RPMI7951 (cell line): ENCODE results near the gene KCP. TPM values are rescaled to one million over a fixed set of nuclear protein-coding genes. Genes with fewer than 3 reads are reported as not detected.
A peak's percentile ranks its signal among the peaks of the same experiment; 100 is the strongest.

Experiments
- DNase-seq: peaks from one replicate; pipeline ENCODE4 v3.0.0-alpha.2; 2012; ENCODE audit warnings: low read depth
- total RNA-seq: library from RNA; depleted of rRNA; stranded (reverse); fragments of >200 nt; shearing (Covaris generic); gene quantifications from 2 replicates; pipeline ENCODE4 v1.2.3, GENCODE V29; 2014

KCP gene
- total RNA-seq, 1 experiment from 2014 or later: not detected

DNA sequence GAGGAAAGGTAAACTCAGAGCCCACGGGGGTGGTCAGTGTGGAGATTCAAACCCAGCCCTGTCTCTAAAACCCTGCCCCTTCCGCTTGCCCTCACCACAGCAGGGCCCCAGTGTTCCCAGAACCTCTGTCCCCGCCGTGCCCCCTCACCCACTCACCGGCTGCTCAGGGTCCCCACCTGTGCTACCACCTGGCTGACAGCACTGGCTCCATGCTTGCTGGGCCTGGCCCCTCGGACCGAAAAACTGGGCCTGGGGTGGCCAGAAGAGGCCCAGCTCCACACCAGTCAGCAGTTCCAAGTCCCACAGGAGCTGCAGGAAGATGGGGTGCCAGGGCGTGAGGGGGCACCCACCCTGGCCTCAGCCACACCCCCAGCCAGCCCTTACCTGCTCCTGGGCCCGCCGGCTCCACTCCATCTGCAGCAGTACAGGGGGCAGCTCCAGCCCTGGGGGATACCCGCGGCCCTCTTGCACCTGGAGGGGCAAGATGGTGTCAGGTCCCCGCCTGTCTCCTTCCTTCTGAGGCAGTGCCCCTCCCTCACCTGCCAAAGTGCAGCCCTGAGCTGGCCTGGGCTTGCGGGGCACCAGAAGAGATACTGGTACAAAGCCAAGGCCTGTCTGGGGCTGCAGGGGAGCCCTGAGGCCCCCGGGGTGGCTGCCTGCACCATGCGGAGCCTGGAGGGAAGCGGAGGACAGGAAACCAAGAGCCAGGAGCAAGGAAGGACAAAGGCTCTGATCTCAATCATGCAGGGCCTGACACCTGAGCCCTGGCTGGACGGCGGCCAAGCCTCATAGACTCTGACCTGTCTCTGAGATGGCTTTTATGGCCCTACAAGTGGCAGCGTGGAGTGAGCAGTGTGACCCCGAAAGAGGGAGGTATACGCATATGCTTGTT lies 36.1 kb downstream of the KCP start:
- no peak for DNase-seq

DNA sequence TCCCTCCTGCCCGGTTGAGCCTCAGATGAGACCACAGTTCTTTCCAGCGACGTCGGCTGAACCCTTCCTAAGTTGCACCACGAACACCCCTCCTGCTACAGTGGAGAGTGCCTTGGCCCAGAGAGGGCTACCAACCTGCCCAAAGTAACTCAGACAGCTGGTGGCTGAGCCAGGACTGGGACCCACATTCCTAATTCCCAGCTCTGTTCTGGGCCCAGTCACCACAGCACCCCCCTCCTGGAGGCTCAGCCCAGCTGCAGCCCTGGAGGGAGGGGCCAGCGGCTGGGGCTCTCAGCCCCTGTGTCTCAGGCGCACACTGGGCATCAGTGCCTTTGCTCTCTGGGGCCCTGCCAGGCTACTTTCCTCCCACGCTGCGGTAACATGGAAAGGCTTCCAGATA lies 37.3 kb downstream of the KCP start:
- no peak for DNase-seq

DNA sequence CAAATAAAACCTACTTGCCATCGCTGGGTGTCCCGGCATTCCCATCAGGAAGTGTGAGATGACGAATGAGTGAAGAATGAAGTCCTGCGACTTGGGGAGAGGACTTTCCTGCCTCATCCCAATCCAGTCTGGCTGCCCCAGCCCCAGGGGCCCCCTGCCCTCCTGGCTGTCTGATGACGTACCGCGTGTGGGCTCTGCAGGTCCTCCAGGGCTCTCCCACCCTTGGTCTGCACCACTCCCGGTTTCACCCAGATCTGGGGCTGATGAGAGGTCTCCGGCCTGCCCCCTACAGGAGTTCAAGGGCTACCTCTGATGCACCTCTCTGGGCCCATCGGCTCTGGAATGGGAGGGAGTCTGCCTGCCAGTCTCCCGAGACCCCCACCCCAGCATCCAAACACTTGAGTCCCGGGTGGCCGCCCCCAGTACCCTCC lies 38.1 kb downstream of the KCP start:
- peak; percentile 19 for DNase-seq

GRCh38 chr7:128871050-128871449 lies 39.5 kb downstream of the KCP start:
- no peak for DNase-seq

DNA sequence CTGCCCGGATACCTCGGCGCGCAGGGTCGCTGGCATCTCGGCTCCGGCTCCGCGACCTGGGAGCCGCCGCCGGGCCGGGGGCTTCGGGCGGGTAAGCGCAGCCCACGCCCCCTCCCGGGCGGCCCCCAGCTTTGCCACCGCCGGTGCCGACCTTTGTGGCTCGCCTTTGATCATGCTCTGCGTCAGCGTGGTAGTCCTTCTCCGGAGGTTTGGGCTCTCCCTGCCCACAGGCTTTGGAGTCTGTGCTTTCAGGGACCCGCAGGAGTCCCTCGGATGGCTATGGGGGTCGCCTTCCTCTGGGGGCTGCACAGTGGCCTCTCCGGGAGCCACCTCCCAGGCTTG lies 40.6 kb downstream of the KCP start:
- no peak for DNase-seq

DNA sequence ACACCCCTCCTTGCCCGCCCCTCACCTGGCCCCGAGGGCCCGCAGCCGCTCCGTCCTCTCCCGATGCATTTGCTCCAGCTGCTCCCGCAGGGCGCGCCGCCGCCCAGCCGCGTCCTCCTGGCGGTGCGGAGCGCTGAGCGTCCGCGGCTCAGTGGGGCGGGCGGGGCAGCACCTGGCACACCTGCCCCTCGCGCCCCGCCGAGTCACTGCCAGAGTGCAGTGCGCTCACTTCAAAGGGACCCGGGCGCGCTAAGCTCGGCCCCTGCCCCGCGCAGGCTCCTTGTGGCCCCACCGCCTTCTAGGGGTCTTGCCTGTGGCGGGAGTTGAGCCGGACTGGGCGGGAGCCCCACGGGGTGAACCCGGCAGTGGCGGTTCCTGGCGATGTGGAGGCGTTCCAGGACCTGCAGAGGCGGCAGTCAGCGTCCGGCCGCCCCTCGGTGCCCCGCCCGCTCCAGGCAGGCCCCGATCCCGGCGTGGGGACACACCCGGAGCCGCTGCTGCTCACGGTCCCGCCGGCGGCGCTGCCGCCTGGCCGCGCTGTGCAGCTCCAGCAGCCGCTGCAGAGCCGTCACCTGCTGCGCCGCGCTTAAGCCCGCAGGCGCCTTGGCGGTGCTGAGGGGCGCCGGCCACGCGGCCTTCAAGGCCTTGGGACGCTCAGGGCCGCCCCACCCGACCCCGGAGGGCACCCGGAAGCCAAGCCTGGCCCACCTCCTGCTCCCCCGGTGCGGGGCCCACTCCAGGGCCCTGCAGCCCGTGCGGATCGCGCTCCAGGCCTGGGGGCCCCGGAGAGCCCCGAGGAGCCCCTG lies 41.2 kb downstream of the KCP start:
- DNase-seq: peak; percentile 35

DNA sequence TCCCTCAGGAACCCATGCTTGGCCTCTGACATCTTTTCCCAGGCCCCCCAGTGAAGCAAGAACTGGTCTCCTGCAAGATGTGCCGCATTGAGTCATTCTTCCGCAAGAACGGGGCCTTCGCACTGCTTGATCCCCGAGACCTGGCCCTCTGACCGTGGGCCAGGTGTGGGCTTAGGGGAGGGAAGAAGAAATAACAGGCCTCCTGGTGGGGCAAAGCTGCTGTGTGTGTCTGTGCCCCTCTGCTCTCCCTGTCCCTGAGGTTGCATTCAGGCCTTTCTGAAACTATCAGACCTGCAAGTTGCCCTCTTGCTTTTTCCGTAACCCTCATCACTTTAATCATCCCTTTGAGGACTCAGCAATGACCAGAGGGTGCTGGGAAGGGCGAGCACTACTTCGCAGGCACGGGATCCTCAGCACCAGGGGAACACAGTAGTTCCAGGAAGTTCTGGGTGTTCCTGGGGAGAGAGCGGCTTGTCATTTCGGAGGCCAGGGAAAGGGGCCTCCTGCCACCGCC lies 41.8 kb downstream of the KCP start:
- DNase-seq: no peak

DNA sequence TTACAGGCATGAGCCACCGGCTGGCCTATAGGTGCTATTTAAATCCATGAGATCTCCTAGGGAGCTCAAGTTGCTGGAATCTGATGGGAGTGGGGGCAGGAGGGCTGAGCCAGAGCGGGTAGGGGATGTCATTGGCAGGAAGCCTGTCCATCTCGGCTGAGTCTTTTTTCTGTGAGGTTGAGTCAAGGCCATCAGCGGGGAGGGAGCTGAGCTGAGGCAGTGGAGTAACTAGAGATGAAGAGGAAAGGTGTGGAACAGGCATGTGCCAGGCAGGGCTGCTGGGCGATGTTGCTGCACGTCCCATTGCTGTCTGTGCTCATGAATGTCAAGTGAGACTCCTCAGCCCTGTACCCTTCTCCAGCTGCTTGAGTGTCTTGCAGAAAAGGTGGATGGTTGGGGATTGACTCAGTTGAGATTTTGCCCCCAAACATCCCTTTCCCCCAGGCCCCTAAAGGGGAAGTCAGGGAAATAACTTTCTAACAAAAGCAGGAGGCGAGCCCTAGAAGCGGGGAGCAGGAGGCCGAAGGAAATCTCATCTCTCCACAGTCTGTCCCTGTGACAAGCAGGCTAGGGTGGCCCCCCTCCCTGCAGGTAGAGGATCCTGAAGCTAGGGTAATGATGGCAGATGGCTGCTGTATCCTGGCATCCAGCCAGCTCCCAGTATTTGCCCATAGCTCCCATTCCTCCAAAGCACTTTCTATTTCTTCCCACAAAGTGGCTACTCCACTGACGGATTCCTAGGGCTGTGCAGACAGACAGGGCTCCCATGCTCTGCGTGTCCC lies 42.5 kb downstream of the KCP start:
- no peak for DNase-seq

- DNase-seq: no peak
Observed at GRCh38 chr7:128867241-128867640, 43.3 kb downstream of the KCP start.

GRCh38 chr7:128865996-128866877 lies 44.3 kb downstream of the KCP start:
- DNase-seq: no peak

- DNase-seq: no peak
Observed at GRCh38 chr7:128865303-128865702, 45.2 kb downstream of the KCP start.

- peak; percentile 66 for DNase-seq
Observed at GRCh38 chr7:128863433-128863989, 47.0 kb downstream of the KCP start.

- DNase-seq: peak; percentile 94
Observed at GRCh38 chr7:128862571-128863432, 47.7 kb downstream of the KCP start, which contains the start of gene ATP6V1F. Gene ATP6V1F (plus strand): TSS chr7:128862856. CDS start chr7:128862905, 49 bp downstream.

DNA sequence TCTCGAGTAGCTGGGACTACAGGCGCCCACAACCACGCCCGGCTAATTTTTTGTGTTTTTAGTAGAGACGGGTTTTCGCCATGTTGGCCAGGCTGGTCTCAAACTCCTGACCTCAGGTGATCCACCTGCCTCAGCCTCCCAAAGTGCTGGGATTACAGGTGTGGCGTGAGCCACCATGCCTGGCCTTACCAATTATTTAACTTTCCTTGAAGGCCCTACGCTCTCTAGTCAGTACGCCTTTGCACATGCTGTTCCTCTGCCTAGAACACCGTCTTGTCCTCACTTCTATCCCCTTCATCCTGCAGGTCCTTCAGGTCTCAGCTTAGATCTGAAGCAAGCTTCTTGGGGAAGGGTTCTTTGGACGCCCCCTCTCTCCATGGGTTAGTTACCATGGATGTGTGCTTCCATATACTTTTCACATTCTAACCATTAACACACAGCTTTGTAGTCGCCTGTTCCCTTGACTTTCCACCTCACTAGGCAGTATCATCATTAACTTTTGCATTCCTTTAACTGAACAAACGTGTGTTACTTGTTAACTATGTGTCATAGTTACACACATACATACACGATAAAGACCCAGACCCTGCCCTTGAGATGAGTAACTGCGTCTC lies 48.4 kb downstream of the KCP start:
- no peak for DNase-seq

DNA sequence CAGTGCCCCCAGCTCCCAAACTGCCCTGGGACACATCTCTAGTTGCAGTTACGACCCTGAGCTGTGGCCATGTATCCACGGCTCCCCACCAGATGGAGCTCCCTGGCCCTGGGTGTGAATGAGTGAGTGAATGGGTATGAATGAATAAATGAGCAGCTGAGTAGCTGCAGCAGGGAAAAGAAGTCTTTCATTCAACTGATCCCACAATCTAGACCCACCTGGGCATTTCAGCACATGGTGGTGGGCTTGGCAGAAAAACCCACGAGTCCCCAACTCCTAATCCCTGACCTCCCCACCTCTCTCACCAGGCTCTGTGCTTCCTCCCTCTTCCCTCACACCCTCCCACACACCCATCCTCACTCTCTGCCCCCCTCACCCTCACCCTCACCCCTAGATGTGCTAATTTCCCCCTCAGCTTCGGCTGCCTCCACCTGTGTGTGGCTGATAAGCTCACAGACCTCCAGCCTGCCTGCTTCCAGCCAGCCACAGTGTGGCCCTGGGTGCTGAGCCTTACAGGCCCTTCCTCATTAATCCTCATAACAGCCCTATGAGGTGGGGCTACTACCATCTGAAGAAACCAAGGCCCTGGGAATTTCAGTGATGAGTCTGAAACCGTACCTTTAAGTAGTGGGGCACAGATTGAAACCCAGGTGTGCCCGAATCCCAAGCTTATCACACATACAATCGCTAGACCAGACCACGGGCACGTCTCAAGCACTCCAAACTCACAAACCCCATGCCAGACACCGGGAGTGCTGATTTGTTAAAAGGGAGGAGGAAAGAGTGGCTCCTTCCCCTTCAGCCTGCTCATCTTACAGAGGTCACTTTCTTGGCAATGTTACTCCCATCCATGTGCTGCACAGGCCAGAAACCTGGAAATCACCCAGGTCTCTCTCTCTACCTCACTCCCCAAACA lies 50.1 kb downstream of the KCP start:
- no peak for DNase-seq

DNA sequence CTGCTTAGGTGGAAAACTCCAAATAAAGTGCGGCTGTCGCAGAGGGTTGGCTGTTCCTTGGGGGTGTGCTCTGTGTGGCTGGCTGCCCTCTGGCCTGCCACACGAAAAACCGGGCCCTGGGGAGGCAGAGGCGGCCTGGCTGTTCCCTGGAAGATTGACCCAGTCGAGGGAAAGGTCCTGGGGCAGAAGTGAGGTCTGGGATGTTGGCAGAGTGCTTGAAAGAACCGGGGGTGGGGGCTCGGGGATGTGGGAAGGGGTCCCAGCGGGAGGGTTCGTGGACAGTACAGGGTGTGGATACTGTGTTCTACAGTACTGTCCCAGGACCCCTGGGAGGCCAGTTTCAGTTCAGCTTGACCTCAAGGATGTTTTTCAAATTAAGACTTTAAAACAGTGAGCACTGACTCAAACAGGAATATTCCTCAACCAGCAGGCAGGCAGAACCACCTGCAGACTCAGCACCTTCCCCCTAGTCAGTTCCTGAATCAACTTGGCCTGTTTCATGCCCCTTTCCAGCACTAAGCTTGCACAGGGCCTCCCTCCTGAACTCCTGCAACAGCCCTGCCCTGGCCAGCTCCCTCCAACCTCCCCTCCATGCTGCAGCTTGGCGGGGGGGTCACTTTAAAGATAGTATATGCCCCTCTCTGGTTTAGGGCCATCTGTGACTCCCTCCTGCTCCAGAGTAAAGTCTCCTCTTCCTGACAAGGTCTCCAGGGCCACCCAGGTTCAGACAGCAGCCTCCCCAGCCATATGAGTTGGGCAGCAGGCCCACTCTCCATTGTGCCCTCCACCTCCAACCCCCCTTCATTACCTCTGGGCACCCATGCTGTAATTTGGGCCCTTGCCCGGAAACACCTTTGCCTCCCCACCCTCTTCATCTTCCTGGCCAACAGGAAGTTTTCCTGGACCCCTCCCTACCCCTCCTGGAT lies 51.0 kb downstream of the KCP start:
- DNase-seq: no peak
